Cardiac ventricle fibroblast (primary cell): Measurements from ENCODE around the gene ZNF479. TPM values are rescaled to one million over a fixed set of nuclear protein-coding genes. Genes with fewer than 3 reads are reported as not detected.

ENCODE experiments used
- total RNA-seq: library from RNA; depleted of rRNA; stranded (reverse); fragments of >200 nt; gene quantifications from 2 replicates; pipeline ENCODE4 v1.2.3, GENCODE V29; 2015

ZNF479 gene
- not detected in 2 replicates for total RNA-seq

GRCh38 chr7:57132336-57132735, at the start of gene ZNF479:
TSS of gene ZNF479 (minus strand) at chr7:57132436. CDS start at chr7:57132324, 112 bp downstream.

